GM21528 (cell line): Measurements from ENCODE around the gene KRT26.
"Not testable (repeated sequence)": the region's sequence is repeated elsewhere in the genome, so short reads cannot be mapped to it uniquely, and the experiment has no call there.

ENCODE experiments used
- ATAC-seq: cut with Tn5 transposase; IDR thresholded peaks from one replicate; pipeline ENCODE4 v1.9.1; 2021; ENCODE audit warnings: mild to moderate bottlenecking, moderate library complexity; ENCODE audit not compliant: unreplicated experiment, low FRiP score

Gene KRT26

DNA sequence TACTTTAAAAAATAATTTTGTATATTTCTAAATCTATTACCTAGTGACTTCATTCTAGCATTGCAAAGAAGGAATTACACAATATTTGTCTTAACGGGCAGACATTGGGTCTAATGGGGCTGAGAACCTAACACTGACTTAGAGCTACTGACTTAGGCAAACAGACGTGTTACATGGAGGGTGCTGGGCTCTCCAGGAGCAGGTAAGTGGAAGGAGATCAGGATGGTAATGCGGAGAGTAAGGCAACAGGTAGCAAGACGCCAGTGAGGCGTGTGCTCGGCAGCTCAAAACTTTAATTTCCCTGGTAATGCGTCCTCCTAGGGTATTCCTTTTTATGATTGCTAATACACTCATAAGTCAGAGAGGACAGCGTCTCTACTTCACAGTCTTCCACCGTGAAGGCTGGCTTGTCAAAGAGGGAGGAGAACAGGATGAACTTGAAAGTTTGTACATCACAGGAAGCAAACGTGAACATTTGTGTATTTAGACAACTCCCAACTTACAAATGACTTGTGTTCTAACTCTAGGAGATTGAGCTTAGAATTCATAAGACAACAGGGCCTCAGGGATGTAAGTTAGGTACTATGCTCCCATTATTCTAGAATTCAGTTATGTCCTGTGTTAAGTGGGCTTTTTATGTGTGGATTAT is 23.1 kb upstream of the KRT26 start:
- ATAC-seq, result no peak

DNA sequence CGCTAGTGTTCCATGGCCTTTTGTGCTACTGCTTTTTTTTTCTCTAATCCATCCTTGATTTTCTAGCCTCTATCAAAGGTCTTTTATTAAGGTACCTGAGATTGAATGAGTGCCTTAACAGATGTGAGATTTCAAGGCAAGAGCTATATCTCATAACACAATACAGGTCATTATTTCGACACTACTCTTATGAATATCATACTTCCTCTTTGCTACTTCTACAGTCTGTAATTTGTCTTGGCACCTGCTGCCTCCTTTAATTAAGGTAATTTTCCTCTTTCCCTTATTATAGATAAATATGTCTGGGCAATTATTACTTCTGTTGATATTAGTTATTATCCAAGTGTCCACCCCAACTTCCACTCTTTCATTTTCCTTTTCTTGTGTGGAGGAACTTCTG is 22.5 kb upstream of the KRT26 start:
- ATAC-seq, result no peak

DNA sequence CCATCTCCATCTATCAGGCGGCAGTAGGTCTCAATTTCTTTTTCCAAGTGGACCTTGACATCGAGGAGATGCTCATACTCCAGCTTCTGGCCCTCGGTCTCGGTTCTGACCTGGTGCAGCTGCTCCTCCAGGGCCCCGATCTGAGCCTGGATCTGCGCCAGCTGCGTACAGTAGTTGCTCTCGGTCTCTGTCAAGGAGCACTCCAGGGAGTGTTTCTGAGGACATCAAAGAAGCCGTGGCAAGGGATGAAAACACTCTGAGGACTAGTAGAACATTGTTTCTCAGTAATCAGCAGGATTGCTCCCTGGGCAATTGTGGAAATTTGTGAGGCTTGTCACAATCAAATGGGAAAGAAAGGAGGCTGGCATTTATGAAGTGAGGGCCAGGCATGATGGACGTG is 21.8 kb upstream of the KRT26 start:
- ATAC-seq, result no peak

DNA sequence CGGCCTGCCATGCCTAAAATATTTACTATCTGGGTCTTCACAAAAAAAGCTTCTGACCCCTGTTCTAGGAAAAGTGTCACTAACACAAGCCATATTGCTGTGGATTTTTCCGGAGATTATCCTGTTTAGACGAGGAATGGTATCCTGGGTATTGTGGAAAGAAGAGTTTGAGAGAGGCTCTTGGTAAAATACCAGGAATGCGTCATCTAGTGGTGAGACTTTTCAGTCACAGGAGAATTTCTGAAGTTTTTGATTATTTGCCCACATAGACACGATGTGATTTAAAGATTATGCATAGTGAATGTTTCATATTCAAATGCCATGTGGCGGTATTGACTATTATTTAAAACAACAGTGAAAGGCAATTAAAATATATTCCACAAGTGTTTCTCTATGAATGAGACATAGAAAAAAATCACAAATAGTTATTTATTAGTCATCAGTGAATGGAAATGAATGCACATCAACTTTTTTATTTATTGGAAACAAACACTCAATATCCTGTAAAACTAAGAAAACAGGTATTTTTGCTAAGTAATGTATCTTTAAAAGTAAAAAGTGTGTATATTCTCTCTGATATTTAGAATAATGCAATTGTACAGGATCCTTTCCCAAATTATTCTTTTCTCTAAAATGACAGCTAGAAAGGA is 19.9 kb upstream of the KRT26 start:
- ATAC-seq, result no peak

DNA sequence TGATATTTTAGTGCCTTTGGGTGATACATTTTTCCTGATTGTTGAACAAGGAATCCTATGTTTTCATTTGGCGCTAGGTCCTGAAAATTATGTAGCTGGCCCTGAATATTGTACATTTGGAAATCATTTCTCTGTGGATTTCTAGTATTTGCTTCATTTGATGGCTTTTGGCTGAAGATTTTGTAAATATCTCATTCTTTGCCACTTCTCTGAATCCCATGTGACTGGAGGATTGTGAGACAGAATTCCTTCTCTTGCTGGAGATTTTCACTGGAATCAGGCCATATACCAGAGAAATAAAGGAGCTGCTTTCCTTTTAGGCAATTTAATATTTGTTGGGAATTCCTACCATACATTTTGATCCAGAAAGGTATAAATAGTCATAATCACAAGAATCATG is 19.1 kb upstream of the KRT26 start:
- no peak for ATAC-seq

DNA sequence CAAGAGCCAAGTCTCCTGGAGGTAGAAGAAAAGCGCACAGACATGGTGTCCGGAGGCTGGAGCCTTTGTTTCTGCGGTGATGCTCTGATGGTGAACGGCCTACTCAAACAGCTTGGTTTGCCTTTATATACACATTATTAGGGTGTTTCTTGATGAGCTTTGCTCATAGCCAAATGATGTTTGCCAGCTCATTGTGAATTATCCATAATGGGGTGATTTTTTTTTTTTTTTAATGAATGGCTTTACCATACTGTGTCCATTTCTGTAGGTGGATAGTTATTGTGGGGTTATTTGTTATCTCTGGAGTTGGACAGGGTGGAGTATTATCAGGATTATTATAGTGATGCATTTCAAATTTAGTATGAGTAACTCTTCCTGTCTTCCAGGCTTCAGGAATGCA is 10.4 kb upstream of the KRT26 start, which contains the start of gene KRT27:
KRT27 (minus strand) TSS at position 101 of the 400 bp plus-strand sequence; CDS start at position 44, 57 bp downstream.
- ATAC-seq, result no peak

DNA sequence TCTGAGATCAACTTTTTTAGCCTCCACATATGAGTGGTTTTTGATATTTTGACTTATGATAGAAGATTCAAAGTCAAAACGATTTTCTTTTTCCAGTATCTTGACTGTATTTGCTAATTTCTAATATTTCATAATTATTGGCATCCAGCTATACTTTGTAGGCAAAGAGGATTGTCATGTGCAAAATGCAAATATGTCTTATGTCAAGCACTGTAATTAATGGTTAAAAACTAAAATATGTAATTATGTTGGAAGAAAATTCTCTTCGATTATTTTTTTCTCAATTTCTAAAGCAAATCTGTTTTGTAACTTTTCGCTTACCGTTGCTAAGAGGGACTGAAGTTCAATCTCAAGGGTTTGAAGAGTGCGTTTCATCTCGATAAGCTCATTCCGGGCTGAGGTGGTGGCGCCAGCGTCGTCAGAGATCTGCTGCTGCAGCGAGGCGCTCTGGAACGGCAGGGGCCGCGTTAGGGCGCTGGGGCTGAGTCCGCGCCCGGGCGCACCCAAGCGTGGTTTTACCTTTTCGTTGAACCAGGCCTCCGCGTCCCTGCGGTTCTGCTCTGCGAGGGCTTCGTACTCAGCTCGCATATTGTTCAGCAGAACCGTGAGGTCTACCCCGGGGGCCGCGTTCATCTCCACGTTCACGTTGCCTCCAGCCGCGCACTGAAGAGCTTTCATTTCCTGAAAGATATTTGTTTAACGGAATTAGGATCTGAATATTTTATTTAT is 7.3 kb upstream of the KRT26 start:
- no peak for ATAC-seq

DNA sequence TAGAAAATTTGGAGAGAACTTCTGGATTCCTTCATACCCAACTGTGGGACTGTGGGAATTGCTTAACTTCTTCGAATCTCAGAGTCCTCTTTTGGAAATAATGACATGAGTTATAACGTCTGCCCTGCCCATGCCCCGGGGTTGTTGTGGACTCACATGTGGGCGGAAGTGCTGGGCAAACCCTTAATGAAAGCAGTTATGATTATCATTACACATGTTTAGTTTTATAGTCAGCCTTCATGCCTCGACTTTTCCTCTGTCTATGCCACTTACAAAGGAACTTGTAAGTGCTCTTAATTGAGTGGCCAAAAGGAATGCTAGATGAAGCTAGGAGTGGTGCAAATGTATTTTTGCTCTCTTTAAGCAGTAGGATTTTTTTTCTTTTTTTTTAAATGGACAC is 6.5 kb upstream of the KRT26 start:
- no peak for ATAC-seq

DNA sequence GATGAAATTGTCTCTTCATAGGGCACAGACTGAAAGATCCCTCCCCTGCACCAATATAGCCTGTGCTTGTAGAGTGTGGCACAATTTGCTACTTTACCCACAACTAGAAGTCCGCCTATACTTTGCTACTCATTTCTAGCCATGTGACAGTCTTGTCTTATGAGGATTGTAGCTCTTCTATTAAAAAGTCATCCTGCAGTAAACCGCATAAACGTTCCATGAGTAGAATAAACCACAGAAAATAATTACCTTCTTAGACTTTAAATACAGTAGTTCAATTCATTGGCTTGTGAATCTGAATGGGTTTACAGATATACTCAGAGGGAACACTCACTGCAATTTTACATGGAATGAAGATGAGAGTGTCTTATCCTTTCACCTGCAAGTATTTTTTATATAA is 6.0 kb upstream of the KRT26 start:
- no peak for ATAC-seq

DNA sequence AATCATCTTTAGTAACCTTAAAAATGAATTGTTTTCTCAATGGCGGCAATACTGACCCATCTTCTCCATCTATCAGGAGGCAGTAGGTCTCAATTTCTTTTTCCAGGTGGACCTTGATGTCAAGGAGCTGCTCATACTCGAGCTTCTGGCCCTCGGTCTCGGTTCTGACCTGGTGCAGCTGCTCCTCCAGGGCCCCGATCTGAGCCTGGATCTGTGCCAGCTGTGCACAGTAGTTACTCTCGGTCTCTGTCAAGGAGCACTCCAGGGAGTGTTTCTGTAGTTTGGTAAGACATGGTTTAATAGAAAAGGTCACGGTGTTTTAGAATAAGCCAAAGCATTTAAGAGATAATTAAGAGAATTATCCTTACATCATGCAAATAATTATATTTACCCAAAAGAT is 5.5 kb upstream of the KRT26 start:
- ATAC-seq, result no peak

DNA sequence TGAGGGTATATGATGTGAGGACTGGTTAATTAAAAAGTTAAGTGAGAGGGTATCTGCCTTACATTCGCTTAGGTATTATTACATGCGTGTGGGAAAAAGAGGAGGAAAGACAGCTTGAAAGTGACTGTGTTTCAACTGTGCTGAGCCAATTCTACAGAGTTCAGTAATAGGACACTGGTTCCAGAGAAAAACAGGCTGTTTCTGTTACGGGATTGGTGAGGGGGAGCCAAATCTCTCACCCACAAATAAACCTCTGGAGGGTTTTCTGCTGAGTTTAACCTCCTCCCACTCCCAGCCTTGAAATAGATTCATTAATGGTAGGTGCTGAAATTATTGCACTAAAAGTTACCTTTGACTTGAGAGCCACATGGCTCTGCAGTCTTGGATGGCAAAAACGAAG is 3.9 kb upstream of the KRT26 start:
- no peak for ATAC-seq

DNA sequence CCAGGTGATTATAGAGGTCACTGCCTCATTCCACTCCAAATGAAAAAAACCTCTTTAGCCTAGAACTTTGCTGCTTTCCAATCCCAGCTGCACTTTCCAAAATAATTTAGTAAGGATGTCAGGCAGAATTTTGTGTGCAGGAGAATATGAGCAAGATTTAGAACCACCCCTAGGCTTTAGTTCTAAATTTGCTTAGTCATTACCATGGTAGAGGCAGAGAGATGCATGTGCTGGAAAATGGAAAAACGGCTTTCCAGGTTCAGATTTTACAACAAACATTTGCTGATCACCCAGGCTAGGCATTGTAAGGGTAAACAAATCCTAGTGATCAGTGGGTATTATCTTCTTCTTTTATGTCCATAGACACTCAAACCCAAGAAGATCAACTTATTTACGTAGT is 6.3 kb downstream of the KRT26 start:
- no peak for ATAC-seq

DNA sequence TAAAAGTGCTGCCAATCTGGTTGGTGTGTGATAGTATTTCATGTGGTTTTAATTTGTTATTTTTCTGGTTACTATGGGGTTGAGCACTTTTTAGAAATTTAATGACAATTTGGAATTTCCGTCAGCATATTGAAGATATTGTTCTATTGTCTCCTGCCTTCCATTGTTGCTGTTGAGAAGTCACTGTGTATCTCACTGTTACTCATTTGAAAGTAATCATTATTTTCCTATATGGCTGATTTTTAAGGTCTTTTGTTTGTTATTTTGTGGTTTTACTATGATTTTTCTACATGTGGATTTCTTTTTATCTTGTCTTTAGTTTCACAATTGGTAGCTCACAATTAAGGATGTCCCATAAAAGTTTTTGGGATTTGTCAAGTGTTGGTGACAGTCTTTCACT is 8.2 kb downstream of the KRT26 start:
- no peak for ATAC-seq

DNA sequence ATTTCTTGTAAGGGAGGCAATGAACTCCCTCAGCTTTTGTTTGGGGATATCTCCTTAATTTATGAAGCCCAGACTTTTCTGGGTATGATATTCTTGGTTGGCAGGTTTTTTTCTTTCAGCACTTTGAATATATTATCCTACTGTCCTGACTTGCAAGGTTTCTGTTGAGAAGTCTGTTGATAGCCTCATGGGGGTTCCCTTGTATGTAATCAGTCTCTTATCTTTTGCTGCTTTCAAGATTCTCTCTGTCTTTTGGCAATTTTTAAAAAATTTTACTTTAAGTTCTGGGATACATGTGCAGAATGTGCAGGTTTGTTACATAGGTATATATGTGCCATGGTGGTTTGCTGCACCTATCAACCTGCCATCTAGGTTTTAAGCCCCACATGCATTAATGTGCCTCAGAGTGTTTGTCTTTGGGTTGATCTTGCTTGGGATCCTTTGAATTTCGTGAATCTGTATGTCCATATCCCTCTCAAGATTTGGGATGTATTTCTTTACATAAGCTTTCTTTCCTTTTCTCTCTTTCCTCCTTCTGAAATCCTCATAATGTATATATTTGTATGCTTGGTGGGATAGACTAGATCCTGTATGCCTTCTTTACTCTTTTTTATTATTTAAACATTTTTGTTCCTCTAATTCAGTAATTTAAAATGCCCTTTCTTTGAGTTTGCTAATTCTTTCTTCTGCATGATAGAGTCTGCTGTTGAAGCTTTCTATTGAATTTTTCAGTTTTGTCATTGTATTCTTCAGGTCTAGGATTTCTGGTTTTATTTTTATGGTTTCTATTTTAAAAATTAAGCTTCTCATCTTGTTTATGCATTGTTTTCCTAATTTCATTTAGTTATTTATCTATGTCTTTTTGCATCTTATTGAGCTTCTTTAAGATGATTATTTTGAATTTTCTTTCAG is 11.6 kb downstream of the KRT26 start:
- no peak for ATAC-seq

DNA sequence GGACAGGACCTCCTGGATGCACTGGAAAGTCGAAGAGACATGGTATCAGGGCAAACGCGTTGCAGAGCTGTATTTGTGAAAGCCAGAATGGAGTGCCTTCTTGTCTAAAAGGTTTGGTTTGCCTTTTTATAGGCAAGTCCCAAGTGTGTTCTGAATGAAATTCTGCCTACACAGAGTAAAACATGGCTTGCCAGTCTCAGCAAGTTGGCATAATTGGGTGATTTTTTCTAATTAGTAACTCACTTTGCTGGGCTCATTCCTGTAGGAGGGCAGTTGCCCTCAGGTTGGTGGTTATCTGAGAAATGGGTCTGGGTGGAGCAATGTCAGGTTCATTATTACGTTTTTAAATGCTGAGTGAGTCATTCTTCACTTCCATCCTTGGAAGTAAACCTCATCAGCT is 16.8 kb downstream of the KRT26 start, which contains the start of gene KRT25:
KRT25 (minus strand) TSS at position 101 of the 400 bp plus-strand sequence; CDS start at position 41, 60 bp downstream.
- no peak for ATAC-seq

DNA sequence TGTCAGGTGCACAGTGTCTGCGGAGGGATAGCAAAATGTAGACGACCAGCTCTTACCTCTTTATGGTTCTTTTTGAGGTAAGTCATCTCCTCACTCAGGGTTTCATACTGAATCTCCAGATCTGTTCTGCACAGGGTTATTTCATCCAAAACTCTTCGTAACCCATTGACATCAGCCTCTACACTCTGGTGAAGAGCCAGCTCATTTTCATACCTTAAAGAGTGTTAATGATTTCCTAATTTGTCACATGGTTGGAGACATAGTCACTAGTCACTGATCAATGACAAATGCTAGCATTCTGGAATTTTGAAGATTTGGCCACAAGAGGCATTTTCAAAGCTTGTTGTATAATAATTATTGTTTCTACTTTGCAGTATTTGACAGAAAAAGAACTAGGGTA is 18.2 kb downstream of the KRT26 start:
- ATAC-seq, result no peak

DNA sequence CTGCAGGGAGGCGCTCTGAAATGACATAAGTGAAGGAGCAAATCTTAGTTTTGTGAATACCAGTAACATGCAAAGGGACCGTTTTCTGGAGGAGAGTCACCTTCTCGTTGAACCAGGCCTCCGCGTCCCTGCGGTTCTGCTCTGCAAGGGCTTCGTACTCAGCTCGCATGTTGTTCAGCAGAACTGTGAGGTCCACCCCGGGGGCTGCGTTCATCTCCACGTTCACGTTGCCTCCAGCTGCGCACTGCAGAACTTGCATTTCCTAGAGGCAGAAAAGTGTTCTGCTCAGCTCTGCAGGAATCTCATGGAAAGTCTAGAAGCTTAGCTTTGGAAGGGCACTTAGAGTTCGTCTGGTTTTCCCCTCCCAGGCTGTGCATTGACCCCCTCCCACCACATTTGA is 20.9 kb downstream of the KRT26 start:
- no peak for ATAC-seq

DNA sequence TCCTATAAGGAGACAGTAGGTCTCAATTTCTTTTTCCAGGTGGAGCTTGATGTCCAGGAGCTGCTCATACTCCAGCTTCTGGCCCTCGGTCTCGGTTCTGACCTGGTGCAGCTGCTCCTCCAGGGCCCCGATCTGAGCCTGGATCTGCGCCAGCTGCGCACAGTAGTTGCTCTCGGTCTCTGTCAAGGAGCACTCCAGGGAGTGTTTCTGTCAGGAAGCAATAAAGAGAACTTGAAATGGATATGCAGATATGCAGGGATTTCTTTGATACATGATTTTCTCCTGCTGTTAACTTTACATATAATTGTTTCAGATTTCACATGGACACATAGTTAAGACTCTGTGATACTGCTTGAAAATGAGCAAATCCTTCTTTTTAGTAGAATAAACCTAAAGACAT is 21.6 kb downstream of the KRT26 start:
- no peak for ATAC-seq

DNA sequence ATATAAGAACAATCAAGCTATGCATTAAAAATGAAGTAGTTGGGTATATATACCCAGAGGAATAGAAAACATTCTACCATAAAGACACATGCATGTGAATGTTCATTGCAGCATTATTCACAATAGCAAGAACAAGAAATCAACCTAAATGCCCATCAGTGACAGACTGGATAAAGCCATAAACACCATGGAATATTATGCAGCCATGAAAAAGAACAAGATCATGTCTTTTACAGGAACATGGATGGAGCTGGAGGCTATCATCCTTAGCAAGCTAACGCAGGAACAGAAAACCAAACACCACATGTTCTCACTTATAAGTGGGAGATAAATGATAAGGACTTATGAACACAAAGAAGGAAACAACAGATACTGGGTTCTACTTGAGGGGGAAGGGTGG is 23.3 kb downstream of the KRT26 start:
- ATAC-seq, result not testable (repeated sequence)

DNA sequence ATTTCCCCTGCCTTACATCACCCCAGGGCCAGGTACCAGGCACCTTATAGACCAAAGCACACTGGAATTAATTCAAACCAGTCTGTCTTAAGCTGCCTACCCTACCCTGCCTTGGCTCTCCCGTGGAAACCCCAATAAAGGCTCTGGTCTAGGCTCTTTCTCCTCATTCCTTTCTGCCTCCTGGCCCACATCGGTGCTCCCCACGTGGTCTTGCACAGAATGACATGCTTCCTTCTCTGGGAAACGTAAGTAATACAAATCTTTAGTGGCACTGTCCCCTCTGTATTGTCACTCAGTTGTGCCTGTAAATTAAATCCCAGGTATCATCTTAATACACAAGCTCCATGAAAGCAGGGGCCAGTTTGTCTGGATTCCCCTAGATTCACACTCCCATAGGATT is 33.4 kb downstream of the KRT26 start:
- ATAC-seq, result no peak

DNA sequence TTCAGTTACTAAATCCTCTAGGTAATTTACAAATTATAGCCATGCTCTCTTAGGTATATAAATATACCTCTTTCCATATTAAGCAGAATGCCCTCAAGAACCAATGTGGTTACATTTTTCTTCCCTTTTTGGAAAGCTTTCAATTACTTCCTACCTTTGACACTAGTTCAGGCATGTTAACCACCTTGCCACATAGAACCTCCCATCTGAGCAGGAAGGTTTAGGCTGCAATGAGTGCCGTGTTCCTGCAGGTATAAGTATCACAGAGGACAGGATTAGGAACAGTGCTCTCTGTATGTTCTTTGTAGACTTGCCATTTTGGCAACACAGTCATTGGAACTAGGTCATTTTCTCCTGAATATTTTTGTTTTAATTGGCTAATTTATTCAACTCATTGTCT is 37.0 kb downstream of the KRT26 start:
- no peak for ATAC-seq
